ENCODE measurements around the gene MYL5.

The MYL5 gene

DNA sequence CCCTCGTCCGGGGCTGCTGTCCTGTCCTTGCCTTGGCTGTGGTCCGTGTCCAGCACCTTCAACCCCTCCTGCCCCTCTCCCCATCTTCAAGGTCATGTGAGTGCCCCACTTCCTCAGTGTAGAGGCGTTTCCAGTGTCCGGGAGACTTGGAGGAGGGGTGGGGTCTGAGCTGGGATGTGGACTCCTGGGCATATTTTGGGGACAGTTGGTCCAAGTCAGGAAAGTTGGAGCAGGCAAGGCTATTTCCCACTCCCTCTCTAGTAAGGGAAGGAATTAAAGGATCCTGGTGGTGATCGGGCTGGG is 34.2 kb downstream of the MYL5 start:
- no peak for DNase-seq

DNA sequence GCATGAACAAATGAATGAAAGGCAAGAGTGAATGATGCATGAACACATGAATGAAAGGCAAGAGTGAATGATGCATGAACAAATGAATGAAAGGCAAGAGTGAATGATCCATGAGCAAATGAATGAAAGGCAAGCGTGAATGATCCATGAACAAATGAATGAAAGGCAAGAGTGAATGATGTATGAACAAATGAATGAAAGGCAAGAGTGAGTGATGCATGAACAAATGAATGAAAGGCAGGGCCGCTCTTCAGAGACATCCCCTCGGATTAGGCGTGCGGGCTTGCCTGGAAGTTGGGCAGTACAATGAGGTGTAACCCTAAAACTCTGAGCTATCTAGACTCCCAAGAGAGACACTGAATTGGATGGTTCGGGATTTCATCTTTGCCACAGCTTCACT is 35.0 kb downstream of the MYL5 start:
- no peak for DNase-seq

DNA sequence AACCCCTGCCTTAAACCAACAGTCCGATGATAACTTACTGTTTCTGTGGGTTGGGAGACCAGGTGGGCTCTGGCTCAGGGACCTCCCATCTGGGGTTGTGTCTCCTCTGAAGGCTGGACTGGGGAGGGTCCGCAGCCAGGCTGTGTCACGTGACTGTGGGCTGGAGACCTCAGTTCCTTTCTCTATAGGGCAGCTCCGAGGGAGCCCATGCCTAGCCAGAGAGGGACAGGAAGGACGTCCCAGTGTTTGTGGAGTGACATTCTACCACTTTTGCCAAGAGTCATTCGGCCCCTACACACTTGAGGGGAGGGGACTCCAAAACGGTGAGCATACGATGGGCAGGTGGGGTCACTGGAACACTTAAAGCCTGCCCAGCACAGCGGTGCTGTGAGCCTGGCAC is 35.8 kb downstream of the MYL5 start:
- DNase-seq: no peak

DNA sequence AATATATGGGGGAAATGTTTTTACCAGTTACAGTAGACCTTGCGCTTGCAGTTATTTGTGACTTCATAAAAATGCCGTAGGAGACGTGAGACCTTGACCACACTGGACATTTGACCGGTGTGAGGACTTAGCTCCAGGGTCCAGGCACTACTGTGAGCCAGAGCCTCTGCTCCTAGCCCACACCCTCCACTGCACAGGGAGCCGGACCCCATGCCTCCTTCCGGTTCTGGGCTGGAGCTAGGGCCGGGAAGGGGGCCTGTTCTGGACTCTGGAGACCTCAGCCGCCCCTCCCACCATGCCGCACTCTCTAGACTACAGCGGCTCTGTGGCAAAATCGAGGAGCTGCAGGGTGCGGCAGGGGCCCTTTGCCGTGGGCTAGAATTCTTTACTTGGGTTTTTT is 36.6 kb downstream of the MYL5 start:
- no peak for DNase-seq

DNA sequence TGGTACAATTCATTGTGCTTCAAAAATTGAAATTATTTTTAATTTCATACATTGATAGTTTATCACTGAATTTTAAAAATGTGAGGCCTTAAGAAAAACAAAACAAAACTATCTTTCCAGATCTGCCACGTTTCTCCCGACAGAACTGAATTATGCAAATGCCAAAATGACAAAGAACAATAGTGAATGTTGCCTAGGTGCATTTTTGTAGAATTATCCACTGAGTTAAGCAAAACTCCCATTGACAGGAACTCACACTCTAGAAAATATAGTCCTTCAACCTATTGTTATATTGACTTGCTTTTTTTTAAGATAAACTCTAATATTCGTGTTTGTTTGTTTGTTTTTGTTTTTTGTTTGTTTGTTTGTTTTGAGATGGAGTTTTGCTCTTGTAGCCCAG is 37.8 kb downstream of the MYL5 start:
- no peak for DNase-seq

DNA sequence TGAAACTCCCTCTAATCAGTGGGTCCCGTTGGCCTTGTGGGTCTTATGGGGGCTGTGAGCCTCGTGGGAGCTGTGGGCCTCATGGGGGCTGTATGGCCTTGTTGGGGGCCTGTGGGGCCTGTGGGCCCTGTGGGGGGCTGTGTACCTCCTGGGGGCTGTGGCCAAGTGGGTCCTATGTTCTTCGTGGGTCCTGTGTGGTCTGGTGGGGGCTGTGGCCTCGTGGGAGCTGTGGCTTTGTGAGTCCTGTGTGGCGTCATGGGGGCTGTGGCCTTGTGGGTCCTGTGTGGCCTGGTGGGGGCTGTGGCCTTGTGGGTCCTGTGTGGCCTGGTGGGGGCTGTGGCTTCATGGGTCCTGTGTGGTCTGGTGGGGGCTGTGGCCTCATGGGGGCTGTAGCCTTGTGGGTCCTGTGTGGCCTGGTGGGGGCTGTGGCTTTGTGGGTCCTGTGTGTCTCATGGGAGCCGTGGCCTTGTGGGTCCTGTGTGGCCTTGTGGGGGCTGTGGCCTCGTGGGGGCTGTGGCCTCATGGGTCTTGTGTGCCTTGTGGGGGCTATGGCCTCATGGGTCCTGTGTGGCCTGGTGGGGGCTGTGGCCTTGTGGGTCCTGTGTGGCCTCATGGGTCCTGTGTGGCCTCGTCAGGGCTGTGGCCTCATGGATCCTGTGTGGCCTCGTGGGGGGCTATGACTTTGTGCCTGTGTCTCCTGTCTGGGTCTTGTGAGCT is 38.7 kb downstream of the MYL5 start:
- no peak for DNase-seq

DNA sequence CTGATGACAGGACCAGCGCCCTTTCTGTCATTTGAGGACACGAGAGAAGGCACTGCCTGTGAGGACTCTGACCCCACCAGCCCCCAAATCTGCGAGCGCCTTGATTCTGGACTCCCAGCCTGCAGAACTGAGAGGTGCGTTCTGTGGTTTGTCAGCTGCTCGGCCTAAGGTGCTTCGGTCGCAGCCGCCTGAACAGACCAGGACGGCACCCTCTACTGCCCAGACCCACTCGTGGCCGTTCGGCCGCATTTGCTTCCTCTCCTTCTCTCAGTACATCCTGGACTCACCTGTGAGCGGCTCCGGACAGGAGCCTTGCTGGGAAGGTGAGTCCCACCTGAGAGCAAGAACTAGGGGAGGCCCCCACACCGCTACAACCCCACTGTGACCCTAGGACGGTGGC is 39.7 kb downstream of the MYL5 start:
- no peak for DNase-seq

DNA sequence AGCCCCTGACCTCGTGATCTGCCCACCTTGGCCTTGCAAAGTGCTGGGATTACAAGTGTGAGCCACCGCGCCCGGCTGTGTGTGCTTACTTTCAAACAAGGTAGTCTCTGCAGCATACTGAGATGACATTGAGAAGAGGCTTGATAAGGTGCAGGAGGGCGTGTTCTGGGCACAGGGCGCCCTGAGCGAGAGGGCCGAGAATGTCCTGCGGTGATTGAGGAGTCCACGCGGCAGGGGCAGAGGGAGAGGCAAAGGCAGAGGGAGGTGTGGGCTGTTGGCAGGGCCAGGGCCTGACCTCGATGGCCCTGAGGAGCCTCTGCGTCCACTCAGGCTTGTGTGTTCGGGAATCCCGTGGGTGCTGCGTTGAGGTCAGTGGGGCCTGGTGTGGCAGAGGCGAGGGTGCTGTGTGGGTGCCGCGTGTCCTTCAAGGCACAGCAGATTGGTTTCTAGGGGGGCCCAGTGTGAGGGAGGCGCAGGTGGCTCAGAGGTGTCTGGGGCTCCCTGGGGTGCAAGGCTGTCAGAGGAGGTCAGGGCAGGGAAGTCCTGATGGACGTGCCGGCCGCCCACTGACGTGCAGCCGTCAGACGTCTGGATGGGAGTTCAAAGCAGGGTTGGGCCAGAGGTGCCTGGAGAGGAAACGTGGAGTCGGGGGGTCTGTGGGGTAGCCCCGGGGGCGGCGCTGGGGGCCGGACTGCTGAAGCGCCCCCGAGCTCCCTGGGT is 43.4 kb downstream of the MYL5 start:
- no peak for DNase-seq

DNA sequence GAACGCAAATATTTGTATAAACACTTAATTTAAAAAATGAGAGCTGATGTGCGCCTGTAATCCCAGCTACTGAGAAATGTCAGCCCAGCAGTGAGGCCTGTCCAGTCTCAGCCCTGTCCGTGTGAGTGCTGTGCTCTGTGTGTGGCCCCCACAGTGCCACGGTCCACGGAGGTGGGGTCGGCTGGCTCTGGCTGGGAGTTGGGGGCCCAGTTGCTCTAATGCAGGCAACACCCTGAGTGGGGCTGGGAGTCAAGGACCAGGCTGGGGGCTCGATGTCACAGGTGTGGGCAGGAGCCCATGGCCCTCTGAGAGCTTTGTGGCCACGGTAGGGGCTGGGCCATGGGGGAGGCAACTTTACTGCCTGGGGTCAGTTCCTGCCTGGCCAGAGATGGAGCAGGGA is 44.1 kb downstream of the MYL5 start:
- DNase-seq: no peak

DNA sequence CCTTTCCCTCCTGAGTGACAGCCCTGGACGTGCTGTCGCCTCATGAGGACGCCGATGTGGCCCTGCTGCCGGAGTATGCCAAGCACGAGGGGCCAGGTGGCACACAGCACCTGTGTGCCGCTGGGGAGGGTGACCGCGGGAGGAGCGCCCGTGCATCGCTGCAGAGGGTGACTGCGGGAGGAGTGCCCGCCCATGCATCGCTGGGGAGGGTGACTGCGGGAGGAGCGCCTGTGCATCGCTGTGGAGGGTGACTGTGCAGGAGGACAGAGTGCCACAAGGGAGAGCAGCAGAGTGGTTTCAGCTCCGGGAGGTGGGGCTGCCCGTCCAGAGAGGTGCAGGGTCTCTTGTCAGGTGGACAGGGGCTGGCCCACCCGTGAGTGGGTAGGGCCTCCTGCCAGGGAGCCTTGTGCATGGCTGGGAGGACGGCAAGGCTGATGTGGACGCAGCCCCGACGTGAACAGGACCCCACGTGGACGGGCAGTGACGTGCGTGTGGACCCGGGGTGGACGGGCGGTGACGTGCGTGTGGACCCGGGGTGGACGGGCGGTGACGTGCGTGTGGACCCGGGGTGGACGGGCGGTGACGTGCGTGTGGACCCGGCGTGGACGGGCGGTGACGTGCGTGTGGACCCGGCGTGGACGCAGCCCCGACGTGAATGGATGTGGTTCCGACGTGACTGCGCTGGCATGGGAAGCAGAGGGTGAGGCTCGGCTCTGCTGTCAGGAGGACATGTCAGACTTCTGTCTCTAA is 45.9 kb downstream of the MYL5 start:
- DNase-seq: no peak

DNA sequence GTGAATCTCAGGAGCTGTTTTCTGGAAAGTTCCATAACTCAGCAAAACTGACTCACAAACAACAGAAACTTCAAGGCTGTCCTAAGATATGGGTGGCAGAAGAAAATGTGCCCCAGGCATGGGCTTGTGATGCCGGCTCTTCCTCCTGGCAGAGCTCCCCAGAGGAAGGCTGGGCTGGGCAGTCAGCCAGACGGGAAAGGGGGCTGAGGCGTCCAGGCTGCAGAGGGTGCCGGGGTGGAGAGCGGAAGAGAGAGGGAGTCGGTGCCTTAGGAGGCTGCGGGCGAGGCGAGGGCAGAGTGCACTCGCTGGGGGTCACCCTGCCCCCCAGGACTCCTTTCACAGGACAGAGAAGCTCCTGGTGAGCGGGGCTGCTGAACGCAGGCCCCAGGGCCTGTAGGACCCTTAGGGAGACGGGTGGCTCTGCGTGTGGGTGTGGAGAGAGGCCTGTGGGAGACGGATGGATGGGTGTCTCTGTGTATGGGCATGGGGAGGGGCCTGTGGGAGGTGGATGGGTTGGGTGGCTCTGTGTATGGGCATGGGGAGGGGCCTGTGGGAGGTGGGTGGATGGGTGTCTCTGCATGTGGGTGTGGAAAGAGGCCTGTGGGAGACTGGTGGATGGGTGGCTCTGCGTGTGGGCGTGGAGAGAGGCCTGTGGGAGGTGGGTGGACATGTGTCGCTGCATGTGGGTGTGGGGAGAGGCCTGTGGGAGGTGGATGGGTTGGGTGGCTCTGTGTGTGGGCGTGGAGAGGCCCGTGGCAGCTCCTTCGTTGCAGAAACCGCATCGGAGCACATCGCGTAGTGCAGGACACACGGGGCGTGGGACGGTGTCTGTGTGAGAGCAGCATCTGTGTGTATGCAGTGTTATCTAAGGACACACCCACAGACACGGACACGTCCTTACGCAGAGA is 47.2 kb downstream of the MYL5 start:
- no peak for DNase-seq

DNA sequence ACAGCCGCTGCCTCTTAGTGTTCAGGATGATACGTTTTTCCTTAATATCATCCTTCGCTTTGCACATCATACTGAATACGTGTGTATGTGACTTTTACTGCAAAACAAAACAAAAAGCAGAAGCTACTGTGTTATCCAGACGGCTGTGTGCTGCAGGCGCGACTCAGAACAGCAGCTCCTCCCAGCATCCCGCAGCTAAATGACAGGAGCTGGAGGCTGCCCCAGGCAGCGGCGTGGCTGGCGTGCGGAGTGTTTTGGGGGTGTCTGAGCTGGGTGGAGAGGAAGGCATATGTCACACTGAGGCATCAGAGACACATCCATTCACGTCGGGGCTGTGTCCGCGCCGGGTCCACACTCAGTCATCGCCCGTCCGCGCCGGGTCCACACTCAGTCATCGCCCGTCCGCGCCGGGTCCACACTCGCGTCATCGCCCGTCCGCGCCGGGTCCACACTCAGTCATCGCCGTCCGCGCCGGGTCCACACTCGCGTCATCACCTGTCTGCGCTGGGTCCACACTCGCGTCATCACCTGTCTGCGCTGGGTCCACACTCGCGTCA is 47.9 kb downstream of the MYL5 start:
- no peak for DNase-seq

DNA sequence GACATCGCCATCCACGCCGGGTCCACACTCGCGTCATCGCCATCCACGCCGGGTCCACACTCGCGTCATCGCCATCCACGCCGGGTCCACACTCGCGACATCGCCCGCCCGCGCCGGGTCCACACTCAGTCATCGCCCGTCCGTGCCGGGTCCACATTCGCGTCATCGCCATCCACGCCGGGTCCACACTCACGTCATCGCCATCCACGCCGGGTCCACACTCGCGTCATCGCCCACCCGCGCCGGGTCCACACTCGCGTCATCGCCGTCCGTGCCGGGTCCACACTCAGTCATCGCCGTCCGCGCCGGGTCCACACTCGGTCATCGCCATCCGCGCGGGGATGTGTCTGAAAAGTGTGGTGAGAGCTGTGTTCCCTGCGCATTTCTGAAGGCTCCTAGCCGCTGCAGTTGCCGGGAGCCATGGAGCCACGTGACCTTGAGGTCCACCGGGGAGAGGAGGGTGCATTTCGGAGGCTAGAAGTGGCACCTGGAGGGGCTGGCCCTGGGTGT is 48.6 kb downstream of the MYL5 start:
- DNase-seq: no peak

DNA sequence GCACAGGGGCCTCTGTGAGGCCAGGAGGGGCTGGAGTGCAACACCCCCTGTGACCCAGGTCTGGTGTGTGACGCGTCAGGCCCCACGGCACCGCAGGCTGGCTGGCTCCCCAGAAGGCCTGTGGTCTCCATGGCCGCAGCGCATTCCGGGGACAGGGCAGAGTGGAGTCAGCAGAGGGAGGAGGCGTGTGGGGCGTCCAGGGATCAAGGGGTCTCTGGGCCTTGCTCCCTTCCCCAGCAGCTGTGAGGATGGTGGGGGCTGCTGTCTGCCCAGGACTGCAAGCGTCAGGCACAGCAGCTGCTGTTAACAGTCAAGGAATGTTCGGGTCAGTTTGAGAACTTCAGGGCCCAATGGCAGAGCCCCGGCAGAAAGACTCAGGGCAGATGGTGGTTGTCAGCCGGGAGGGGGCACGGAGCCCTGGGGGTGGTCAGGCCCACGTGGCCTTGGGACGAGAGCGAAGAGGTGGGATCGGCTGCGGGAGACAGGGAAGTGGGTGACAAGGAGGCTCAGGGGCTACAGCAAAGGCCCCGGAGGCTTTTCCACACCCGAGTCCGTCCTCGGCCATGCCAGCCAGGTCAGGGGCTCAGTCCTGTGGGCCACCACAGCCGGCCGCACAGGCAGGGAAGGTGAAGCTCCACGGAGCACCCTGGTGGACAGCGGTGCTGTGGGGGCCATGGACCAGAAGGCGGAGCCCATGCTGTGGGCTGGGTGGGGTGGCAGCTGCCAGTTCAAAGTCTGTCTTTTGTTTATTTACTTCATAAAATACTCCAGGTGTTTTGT is 49.6 kb downstream of the MYL5 start:
- DNase-seq: no peak

DNA sequence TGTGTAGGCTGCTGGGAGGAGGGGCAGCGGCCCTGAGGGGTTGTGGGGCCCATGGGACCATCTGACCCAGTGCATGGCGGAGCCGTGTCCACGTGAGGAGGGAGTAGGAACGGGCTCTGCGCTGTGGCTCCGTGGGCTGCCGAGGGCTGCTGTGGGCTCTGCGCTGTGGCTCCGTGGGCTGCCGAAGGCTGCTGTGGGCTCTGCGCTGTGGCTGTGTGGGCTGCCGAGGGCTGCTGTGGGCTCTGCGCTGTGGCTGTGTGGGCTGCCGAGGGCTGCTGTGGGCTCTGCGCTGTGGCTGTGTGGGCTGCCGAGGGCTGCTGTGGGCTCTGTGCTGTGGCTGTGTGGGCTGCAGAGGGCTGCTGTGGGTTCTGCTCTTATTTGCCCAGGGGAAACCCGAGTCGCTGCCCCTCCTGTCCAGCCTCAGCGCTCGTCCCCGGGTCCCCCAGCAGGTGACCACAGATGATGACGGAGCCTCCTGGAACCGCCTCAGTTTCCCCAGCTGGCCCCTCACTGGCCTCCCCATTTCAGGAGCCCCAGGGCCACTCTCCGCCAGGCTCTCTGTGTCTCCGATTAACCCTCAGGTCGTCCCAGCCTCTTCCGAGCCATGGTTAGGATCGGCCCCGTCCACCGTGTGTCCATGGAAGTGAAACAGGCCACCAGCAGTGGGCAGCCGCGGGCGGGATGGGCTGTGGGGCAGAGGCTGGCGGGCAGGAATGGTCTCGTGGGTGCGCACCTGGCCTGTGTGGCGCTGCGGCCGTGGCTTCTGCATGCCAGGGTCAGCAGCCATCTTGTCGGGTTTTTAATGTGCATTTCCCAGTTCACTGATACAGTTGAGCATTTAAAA is 51.3 kb downstream of the MYL5 start:
- DNase-seq: no peak

DNA sequence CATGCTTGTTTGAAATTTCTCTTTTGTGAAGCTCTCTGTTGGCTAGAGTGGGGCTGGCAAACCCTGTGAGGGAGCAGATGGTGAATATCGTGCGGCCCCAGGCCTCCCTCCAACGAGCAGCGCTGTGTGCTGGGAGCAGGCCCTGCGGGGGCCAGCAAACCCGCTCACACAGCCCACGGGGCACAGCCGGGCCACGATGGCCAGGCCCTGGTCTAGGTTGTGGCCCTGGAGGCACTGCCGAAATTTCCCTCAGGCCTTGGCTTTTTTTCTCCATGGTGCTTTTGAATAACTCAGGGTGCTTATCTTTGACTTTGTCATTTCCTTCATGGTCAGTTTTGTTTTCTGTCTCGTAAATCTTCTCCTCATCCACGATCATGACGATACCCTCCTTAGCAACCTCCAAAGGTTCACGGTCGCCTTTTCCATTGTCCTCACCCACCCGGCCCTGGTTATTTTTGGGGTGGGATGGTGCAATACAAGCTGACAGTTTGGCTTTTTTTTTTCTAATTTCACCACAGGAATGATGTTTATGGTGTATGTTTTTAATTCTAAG is 52.0 kb downstream of the MYL5 start:
- DNase-seq: no peak

DNA sequence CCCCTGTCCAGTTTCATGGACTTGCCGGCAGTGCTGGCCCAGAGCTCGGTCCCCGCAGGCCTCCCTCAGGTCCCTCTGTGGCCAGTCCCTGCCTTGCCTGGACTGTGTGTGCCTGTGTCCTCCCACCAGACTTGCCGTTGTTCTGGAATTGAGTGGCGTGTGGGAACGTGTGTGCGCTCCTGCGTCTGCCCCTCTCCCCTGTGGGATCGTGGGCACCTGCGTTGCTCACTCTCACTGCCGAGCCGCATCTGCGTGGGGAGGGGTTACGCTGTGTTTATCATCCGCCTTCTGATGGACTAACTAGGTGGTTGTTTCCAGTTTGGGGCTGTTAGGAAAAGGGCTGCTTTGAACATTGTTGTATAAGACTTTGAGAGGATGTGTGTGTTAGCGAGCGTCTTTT is 52.5 kb downstream of the MYL5 start:
- DNase-seq: no peak

DNA sequence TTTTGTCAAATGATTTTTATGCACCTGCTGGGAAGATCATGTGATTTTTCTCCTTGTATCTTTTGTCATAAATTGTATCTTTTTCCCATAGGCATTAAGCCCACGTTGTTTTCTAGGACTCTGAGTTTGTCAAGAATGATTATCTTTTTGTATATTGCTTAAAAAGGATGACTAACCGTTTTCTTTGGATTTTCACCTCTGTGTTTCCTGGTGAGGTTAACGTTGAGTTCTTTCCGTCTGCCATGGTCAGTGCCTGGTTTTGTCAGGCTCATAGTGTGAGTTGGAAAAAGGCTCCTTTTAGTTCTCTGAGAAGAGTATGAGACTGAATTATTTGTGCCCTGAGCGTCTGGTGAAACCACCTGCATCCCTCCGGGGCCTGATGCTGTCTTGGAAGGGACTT is 53.2 kb downstream of the MYL5 start:
- no peak for DNase-seq

DNA sequence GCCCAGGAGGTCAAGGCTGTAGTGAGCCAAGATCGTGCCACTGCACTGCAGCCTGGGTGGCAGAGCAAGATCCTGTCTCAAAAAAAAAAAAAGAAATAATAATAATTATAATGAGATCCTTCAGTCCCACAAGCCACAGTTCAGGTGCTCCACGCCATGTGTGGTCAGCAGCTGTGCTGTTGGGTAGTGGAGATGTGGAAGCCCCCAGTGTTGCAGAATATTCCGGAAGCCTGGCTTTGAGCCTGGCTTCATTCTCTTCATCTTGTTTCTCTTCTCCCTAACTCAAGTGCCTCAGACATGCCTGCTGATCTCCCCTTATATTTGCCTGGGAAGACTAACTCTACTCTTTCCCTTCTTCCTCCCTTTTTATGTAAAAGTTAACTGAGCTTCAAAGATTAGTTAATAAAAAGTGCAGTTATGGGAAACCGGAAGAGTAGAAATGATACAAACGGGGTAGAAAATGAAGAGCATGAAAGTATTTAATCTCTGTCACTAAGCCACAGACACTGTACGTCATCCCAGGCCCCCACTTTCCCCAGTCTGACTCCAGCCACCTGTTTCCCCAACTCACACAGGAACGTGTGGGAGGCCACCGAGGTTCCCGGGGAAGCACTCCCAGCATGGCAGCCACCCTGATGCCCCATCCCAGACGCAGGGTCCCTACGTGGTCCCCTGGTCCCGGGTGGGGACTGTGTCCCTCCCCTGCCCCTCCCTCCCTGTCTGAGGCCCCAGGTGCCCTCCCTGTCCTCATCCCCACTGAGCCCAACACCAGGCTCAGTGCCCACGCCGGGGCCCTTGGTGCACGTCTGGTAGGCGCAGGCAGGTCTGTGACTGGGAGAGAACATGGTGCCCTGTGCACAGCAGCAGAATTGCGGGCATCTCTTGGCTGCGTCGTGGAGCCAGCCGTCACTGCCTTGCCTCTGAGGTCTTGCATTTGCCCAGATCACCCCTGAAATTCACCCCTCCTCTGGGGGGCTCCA is 55.3 kb downstream of the MYL5 start:
- no peak for DNase-seq

All from activated T-cell treated with anti-CD3 and anti-CD28 coated beads, Interleukin-2, amount 50 U/mL, for 1 hour (primary cell).